NOMO-1 treated with DMSO at 0.1 percent for 48 hours (cell line): ENCODE measurements around the gene RBM34.

Experiments
- DNase-seq: peaks from one replicate; lab custom pipeline; 2025; ENCODE audit not compliant: unreplicated experiment; lab: John Stamatoyannopoulos, UW

The RBM34 gene

GRCh38 chr1:235156740-235157139 lies 4.3 kb downstream of the RBM34 start:
- no peak for DNase-seq

GRCh38 chr1:235156265-235156664 lies 4.8 kb downstream of the RBM34 start:
- no peak for DNase-seq

GRCh38 chr1:235152235-235152634 lies 8.8 kb downstream of the RBM34 start:
- DNase-seq: no peak

GRCh38 chr1:235151033-235151432 lies 10.0 kb downstream of the RBM34 start:
- no peak for DNase-seq

GRCh38 chr1:235149824-235150223 lies 11.2 kb downstream of the RBM34 start:
- DNase-seq: no peak

GRCh38 chr1:235147269-235147668 lies 13.8 kb downstream of the RBM34 start:
- no peak for DNase-seq

- DNase-seq: no peak
These were observed 15.4 kb downstream of the RBM34 start for GRCh38 chr1:235145639-235146038.

- no peak for DNase-seq
These were observed 18.1 kb downstream of the RBM34 start for GRCh38 chr1:235142991-235143390.

- DNase-seq: no peak
These were observed 21.7 kb downstream of the RBM34 start for GRCh38 chr1:235139315-235139714.

- no peak for DNase-seq
These were observed 22.2 kb downstream of the RBM34 start for GRCh38 chr1:235138821-235139220.

- no peak for DNase-seq
These were observed 24.9 kb downstream of the RBM34 start for GRCh38 chr1:235136111-235136510.

- DNase-seq: no peak
These were observed 26.9 kb downstream of the RBM34 start for GRCh38 chr1:235134171-235134570.

- no peak for DNase-seq
These were observed 28.0 kb downstream of the RBM34 start for GRCh38 chr1:235133086-235133485.

- DNase-seq: no peak
These were observed 29.1 kb downstream of the RBM34 start for GRCh38 chr1:235131961-235132360.

- DNase-seq: no peak
These were observed 30.2 kb downstream of the RBM34 start for GRCh38 chr1:235130766-235131270.

GRCh38 chr1:235129774-235130570 lies 31.1 kb downstream of the RBM34 start:
- DNase-seq: no peak

- DNase-seq: peak; percentile 94
These were observed 32.4 kb downstream of the RBM34 start, which contains the start of gene TOMM20 for GRCh38 chr1:235128456-235129328. Gene TOMM20 (minus strand): TSS chr1:235128837. CDS start chr1:235128715, 122 bp downstream.

- DNase-seq: peak; percentile 6
These were observed 33.2 kb downstream of the RBM34 start for GRCh38 chr1:235127732-235128455.

GRCh38 chr1:235127203-235127602 lies 33.8 kb downstream of the RBM34 start:
- no peak for DNase-seq

GRCh38 chr1:235124665-235125064 lies 36.4 kb downstream of the RBM34 start:
- no peak for DNase-seq

GRCh38 chr1:235124111-235124510 lies 36.9 kb downstream of the RBM34 start:
- no peak for DNase-seq
